Measurements from ENCODE around the gene TKTL1.
A peak's percentile ranks its signal among the peaks of the same experiment; 100 is the strongest.

Gene TKTL1

GRCh38 chrX:154365052-154365600, 69.5 kb downstream of the TKTL1 start:
- no peak for DNase-seq

GRCh38 chrX:154365997-154366665, 70.5 kb downstream of the TKTL1 start:
- no peak for DNase-seq

DNA sequence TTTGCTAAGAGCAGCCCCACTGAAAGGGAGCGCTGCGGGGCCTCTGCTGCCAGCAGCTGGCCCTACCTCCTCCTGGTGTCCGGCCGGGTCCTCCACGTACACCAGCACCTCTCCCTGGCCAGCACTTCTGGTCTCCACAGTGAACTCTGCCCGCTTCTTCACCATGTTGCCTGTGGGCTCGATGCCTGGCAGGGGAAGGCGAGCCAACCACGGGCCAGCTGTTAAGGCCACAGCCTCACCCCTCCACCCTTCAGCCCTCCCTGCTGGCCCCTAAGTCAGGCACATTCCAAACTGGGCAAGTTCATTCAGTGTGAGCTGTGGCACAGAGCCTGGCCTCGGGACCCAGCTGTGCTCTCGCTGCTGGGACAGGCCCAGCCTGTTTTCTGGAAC, 71.1 kb downstream of the TKTL1 start:
- no peak for DNase-seq

DNA sequence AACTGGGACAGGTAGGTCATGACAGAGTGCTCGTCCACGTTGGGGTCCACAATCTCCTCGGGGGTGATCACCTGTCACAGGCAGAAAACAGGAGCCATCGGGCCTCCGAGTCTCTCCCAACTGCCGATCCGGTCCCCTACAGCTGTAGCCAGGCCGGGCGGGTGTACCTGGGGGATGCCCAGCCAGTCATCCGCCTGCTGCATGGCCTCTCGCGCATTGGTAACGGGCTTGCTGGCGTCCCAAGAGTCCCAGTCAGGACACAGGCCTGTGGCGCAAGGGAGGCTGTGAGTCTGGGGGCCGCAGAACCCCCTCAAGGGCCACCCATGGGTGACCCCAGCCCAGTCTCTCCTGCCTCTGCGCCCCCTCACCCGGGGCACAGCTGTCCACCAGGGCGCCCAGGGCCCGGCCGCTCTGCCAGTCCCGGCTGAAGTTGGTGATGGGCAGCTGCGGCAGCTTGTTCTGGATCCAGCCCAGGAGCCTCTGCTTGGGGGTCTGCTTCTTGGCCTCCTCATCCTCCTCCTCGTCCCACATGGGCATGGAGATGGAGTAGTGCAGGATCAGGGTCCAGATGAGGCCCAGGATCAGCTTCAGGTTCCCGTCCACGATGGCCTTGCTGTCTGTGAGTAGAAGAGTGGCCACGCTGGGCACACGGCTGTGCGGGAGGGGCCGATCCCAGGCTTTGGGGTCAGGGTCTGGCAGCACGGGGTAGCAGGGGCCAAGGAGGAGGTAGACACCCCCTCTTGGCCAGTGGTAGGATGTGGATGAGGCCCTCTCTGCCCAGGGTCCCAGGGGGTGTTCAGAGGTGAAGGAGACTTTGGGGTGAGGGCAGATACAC, 72.1 kb downstream of the TKTL1 start:
- DNase-seq = no peak

- DNase-seq = peak; percentile 97
Measured at GRCh38 chrX:154368630-154369448, 73.2 kb downstream of the TKTL1 start.

DNA sequence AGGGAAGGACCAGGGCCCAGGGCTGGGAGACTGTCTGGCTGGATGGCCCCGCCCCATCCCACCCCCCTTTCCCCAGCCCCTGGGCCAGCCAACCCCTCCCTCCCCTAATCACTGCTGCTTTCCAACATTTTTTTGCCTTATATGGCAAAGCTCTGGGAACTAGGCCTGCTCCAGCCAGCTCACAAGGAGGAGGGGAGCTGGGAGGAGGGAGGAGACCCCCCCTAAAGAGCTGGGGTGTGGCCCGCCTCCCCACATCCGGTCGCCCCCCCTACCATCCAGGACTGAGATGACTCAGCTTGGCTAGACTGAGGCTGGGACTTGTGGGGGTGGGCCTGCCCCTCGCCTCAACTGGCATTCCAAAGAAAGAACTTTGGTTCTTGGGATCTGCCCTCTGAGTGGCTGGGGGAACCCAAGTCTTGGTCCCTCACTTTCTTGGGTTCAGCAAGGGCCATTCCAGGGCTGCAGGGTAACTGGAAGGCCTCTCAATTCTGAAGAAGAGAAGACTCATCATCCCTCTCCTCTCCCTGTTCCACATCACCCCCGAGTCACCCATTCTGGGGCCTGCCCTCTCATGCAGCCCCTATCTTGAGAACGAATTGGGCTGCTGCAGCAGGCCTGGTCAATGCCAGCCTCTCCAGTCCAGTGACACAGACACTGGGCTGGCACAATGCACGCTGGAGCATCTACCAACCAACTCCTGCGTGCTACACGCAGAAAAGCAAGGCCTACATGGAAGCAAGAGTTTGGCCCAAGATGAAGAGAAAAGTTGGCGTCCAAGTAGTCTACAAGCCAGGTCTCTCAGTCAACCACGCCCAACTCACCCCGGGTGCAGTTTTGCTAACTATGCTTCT, 74.1 kb downstream of the TKTL1 start:
- DNase-seq = peak; percentile 82

DNA sequence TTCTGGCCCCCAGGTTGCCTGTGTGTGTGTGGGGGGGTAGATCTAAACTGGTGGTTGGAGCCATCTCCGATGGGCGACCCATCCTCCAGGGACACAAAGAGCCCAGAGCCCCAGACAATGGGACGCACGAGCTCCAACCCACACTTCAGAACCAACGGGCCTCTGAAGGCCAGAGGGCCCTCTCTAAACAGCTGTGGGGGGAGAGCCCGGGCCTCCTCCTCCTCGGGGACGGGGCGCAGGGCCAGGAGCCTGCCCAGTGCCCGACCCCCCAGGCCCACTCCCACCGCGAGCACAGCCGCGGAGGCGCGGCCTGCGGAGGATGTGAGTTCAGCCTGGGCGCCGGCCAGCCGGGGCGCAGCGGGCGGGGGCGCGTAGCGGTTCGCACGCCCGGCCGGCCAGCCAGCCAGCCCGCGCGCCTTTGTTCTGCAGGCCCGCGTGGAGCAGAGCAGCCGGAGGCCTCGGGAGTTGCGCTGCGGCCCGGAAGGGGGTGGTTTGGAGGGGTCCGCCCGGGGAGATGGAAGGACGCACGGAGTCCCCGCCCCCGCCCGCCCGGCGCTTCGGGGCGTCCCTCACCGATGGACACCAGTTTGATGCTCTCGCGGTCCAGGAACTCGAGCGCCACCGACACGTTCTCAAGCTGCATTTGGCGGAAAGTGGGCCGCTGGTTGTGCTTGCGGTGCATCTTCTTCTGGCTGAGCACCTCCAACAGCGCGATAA, 74.9 kb downstream of the TKTL1 start:
- no peak for DNase-seq

- DNase-seq = peak; percentile 95
Measured at GRCh38 chrX:154371017-154371788, 75.6 kb downstream of the TKTL1 start.

- DNase-seq = no peak
Measured at GRCh38 chrX:154371789-154372300, 76.2 kb downstream of the TKTL1 start.

GRCh38 chrX:154372612-154373022, 77.0 kb downstream of the TKTL1 start:
- peak; percentile 55 for DNase-seq

GRCh38 chrX:154373340-154374306, 78.0 kb downstream of the TKTL1 start:
- no peak for DNase-seq

DNA sequence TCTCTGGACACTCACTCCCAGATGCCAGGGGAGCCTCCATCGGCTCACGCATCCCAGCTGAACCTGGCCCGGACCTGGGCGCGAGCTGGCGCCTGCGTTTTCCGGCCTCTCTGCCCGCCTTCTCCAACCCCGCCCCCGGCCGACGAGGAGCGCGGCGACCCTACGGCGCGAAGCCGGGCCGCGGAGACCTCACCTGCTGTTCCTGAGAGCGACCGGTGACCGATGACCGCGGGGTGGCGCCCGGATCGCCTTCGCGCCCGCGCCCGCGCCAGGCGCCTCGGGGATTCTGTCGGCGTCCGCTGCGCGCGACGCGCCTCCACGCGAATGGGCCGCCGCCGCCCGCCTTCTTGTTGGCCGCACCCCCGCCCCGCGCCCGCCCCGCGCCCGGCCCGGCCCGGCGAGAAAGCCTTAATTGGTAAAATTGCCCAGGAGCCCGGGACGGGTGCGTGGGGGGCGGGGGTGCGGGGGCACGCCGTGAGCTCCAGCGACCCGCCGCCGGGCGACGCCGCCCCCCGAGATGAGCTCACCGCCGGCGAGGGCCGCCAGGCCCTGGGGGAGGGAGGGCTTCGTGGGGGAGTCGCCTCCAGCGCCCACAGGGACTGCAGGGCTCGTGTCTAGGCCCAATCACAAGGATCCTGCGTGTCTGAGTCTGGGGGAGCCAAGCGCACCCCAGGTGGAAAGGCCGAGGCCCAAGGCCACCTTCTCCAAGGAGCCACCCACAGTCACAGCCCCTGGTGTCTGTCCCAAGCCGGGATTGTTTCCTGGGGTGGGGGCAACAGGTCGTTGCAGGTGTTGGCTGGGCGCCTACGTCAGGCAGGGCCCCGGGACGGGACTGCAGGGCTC, 78.9 kb downstream of the TKTL1 start, which contains the start of gene FLNA:
TSS of gene FLNA (minus strand) at position 322 of the 843 bp plus-strand sequence. CDS start 3,389 bp downstream, outside the sequence.
- peak; percentile 32 for DNase-seq

DNA sequence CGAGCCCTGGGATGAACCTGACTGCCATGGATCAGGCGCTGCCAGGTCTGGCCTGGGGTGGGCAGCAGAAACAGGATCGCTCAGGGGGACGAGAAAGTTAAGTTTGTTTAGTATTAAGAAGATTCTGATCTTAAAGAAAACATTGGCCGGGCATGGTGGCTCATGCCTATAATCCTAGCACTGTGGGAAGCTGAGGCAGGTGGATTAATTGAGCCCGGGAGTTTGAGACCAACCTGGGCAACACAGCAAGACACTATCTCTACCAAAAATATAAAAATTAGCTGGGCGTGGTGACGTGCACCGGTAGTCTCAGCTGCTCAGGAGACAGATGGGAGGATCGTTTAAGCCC, 79.5 kb downstream of the TKTL1 start:
- DNase-seq = no peak

DNA sequence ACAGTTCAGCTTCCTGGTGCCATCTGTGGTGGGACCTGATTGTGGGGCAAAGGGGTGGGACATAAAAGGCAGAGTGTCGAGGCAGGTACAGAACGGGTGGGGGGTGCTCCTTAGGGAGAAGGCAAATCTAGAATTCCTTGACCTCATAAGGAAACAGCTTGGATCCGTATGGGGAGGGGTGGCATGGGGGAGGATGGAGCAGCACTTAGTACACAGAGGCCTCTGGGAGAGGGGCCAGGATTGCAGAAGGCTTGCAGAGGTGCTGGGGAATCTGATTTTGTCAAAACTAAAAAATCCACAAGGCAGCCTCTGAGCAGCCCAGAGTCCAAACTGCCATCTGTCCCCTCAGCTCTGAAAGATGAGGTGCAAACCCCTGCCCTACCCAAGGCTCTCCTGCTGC, 81.2 kb downstream of the TKTL1 start:
- DNase-seq = no peak

GRCh38 chrX:154378059-154378798, 82.6 kb downstream of the TKTL1 start:
- DNase-seq = peak; percentile 97

DNA sequence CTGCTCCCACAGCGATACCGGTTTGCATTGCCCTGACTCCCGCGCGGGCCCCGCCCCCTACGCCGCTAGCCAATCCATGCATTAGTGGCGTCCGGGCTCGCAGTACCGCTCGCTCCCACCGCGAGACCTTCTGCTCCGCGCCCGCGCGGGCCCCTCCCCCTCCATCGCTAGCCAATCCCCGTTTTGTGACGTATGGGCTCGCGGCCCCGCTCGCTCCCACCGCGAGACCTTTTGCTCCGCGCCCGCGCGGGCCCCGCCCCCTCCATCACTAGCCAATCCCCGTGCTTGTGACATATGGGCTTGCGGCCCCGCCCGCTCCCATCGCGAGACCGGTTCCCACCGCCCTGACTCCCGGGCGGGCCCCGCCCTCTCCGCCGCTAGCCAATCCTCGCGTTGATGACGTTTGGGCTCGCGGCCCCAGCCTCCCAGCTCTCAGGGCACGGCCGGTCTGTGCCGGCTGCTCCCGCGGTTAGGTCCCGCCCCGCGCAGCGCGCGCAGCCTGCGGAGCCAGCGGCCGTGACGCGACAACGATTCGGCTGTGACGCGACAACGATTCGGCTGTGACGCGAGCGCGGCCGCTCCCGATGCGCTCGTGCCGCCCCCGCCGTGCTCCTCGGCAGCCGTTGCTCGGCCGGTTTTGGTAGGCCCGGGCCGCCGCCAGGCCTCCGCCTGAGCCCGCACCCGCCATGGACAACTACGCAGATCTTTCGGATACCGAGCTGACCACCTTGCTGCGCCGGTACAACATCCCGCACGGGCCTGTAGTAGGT, 83.4 kb downstream of the TKTL1 start, which contains the start of gene EMD:
TSS of gene EMD (plus strand) at position 497 of the 770 bp plus-strand sequence. CDS start at position 687, 190 bp downstream.
- DNase-seq = peak; percentile 96
